HG03060 (cell line): ENCODE measurements around the gene RCOR1.
"Not testable (repeated sequence)": the region's sequence is repeated elsewhere in the genome, so short reads cannot be mapped to it uniquely, and the experiment has no call there.

Experiments used
- ATAC-seq: cut with Tn5 transposase; IDR thresholded peaks from one replicate; pipeline ENCODE4 v1.9.1; 2021; ENCODE audit warnings: low read depth, moderate number of reproducible peaks; ENCODE audit not compliant: unreplicated experiment

Gene RCOR1

GRCh38 chr14:102624666-102625065, 32.2 kb downstream of the RCOR1 start:
- ATAC-seq: no peak

GRCh38 chr14:102625564-102626296, 33.3 kb downstream of the RCOR1 start:
- no peak for ATAC-seq

- ATAC-seq: no peak
These were observed 34.1 kb downstream of the RCOR1 start for GRCh38 chr14:102626530-102626929.

DNA sequence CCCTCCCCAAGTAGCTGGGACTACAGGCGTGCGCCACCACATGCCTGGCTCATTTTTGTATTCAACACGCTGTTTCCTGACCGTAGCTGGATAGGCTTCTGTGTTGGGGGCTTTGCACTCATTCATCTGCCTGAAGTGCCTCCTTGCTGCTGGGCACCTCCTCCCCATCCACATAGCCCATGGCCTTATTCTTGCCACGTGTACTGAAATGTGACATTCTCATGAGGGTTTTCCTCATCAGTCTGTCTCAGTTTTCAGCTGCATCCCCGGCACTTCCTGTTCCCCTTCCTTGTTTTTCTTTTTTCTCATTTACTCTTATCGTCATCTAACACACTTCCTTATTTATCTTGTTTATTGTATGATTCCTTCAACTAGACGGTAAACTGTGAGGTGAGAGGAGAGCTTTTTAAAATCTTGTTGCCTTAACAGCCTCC, 36.6 kb downstream of the RCOR1 start:
- ATAC-seq: no peak

DNA sequence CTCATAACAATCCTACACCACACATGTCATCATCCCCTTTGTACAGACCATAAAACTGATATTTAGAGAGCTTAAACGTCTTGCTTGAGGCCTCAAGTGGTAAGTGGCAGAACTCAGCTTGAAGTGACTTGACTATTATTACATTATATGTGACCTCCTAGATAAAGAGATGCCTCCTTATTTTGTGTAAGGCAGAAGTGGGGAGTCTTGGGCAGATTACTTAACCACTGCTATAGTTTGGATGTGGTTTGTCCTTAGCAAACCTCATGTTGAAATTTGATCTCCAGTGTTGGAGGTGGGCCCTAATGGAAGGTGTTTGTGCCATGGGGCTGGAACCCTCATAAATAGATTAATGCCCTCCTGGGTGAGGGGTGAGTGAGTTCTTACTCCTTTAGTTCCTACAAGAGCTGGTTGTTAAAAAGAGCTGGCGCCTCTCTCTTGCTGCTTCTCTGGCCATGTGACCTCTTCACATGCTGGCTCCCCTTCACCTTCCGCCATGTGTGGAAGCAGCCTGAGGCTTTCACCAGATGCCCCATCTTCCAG, 37.4 kb downstream of the RCOR1 start:
- no peak for ATAC-seq

- ATAC-seq: no peak
These were observed 38.0 kb downstream of the RCOR1 start for GRCh38 chr14:102630405-102630804.

GRCh38 chr14:102630881-102631280, 38.4 kb downstream of the RCOR1 start:
- no peak for ATAC-seq

- ATAC-seq: no peak
These were observed 41.6 kb downstream of the RCOR1 start for GRCh38 chr14:102633906-102634595.

GRCh38 chr14:102639611-102640010, 47.2 kb downstream of the RCOR1 start:
- not testable (repeated sequence) for ATAC-seq

DNA sequence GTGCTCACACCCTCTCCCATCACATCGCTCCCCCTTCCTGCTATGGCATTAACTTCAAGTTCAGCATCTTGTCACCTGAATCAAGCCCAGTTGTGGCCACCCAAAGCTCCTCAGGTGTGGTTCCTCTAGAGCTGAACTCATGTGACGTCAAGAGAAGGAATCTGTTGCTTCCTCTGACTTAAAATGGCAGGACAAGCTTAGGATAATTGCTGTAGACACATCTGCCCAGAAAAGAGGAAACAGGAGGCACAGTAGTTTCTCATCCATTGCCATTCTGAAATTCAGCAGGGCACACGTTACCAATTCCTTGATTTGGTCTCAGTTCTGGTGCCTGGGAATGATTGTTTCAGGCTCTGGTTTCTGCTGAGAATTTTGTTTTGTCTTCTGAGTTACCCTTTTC, 52.1 kb downstream of the RCOR1 start:
- ATAC-seq: no peak

DNA sequence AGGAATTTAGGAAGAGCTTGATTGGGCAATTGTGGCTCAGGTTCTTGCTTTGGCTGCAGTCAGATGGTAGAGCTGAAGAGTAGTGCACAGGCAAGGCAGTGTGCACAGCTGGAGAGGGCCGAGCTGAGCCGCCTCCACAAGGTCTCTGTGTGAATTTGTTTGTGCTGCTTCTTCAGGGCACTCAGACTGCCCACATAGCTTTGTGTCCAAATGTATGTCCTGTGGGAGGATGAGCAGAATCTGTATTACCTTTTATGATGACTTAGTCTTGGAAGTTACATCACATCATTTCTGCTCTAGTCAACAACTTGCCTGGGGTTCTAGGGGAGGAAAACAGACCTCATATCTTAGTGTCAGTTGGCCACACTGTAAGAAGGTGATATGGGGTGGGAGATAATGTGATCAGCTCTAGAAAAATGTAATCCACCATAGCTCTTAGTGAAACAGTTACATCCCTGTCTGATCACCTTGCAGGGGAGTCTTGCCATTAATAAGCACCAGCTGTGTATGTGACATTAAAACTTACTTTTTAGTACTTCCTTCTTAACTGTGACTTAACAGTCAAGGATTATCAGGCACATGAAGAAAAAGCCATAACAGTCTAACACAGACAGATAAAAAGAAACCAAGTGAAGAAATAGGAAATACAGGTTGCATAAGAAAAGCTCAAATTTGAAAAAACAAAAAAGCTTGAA, 53.4 kb downstream of the RCOR1 start:
- no peak for ATAC-seq

GRCh38 chr14:102646615-102647014, 54.2 kb downstream of the RCOR1 start:
- no peak for ATAC-seq

GRCh38 chr14:102652194-102652593, 59.7 kb downstream of the RCOR1 start:
- ATAC-seq: no peak

GRCh38 chr14:102654298-102654697, 61.8 kb downstream of the RCOR1 start:
- ATAC-seq: no peak

DNA sequence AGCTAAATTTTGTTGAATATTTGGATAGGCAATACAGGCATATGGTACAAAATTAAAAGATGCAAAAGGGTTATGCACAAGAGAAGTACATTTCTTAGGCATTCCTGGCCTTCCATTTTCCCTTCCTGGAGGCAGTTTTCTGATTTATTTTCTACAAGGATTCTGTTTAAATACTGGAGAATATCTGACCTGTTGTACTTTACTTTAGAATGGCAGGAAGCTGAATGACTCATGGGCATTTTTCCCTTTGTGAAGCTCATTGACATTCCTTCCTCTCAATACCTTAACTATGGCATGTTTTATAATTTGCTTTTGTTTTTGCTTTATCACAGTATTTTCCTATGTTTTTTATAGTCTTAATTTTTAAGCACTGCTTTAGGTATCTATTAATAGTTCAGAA, 62.7 kb downstream of the RCOR1 start:
- ATAC-seq: no peak

DNA sequence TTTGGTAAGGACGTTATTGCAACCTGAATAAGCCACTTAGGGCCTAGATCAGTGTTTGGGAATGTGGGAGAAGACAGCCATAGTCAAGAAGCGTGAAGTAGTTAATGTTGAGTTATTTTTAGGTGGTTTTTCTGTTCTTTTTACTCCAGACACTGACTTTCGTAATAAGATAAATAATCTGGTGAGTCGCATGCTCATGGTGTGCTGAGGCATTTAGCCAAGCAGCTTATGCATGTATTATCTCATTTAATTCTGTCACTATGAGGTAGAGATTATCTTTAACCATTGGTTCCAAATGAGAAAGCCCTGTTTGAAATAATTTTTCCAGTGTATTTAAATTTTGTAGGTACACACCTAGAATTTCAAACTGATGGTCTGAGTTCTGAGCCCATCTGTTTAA, 67.3 kb downstream of the RCOR1 start:
- ATAC-seq: no peak

GRCh38 chr14:102661614-102662013, 69.2 kb downstream of the RCOR1 start:
- ATAC-seq: no peak

DNA sequence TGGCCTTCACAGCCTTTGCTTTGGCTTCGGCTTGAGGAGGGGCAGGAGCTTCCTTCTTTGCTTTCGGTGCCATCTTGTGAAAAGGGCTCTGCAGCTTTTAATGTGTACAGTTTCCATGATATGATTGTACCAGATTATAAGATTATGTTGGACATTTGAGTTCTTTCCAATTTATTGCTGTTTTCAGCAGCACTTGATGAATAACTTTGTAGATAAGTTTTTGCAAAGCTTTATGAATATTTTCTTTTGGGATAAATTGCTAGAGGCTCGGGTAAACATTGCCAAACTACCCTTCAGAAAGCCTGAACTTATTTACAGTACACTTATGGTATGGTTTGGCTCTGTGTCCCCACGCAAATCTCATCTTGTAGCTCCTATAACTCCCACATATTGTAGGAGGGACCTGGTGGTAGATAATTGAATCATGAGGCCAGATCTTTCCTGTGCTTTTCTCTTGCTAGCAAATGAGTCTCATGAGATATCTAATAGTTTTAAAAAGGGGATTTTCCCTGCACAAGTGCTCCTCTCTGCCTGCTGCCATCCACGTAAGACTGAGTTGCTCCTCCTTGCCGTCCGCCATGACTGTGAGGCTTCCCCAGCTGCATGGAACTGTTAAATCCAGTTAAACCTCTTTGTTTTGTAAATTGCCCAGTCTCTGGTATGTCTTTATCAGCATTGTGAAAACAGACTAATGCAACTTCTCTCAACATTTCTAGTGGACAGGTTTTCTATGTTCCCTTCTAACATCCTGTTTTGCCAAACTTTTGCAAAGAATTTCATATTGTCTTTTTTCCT, 70.4 kb downstream of the RCOR1 start:
- no peak for ATAC-seq

GRCh38 chr14:102663440-102663839, 71.0 kb downstream of the RCOR1 start:
- ATAC-seq: no peak

- ATAC-seq: no peak
These were observed 73.2 kb downstream of the RCOR1 start for GRCh38 chr14:102665621-102666020.
